22Rv1 (cell line): ENCODE data around the gene TAP1.

Experiments used
- H3K27ac ChIP-seq: fragments of 450-650 bp; 2 replicates; pipeline ENCODE4 v1.5.1; 2017
- CTCF ChIP-seq: fragments of 450-650 bp; IDR thresholded peaks from 2 replicates; pipeline ENCODE4 v1.5.1; 2017; ENCODE audit warnings: mild to moderate bottlenecking
- ZFX ChIP-seq: fragments of 450-650 bp; IDR thresholded peaks from 2 replicates; pipeline ENCODE4 v1.6.1; 2017; ENCODE audit warnings: antibody characterized with exemption, borderline replicate concordance

TAP1 gene

GRCh38 chr6:32829495-32829894 lies 24.0 kb downstream of the TAP1 start:
- TF ChIP-seq ZFX (no peak), CTCF (no peak)
- H3K27ac ChIP-seq = no peak overlapping the region

- no peak overlapping the region for H3K27ac ChIP-seq
- TF ChIP-seq CTCF (no peak), ZFX (no peak)
These were observed 26.5 kb downstream of the TAP1 start for GRCh38 chr6:32827025-32827424.

- no peak for TF ChIP-seq ZFX
- peak; percentile 56 for TF ChIP-seq CTCF
These were observed 27.5 kb downstream of the TAP1 start for GRCh38 chr6:32825966-32826365.

GRCh38 chr6:32819729-32820128 lies 33.8 kb downstream of the TAP1 start:
- TF ChIP-seq CTCF (no peak), ZFX (no peak)
- H3K27ac ChIP-seq = no peak overlapping the region

More at GRCh38 chr6:32825966-32826365, 27.5 kb downstream of the TAP1 start:
- H3K27ac ChIP-seq = no peak overlapping the region

GRCh38 chr6:32818867-32819266 lies 34.6 kb downstream of the TAP1 start:
- H3K27ac ChIP-seq = no peak overlapping the region
- TF ChIP-seq CTCF (no peak), ZFX (no peak)

GRCh38 chr6:32816746-32817204 lies 36.7 kb downstream of the TAP1 start, which contains the start of gene HLA-DOB:
Gene HLA-DOB, minus strand, starts transcription at chr6:32817002. Its CDS starts 51 bp downstream, at chr6:32816951.
- no peak for TF ChIP-seq ZFX
- no peak for TF ChIP-seq CTCF
- no peak within 1 kb of the TSS for H3K27ac ChIP-seq

GRCh38 chr6:32815996-32816395 lies 37.5 kb downstream of the TAP1 start:
- TF ChIP-seq CTCF = no peak
- TF ChIP-seq ZFX = no peak
- H3K27ac ChIP-seq = no peak overlapping the region
